HK-2 (cell line): ENCODE measurements around the gene PDE4D.
"Not testable (repeated sequence)": the region's sequence is repeated elsewhere in the genome, so short reads cannot be mapped to it uniquely, and the experiment has no call there.

Experiments used
- DNase-seq: peaks from one replicate; pipeline ENCODE4 v3.0.0-alpha.2; 2018; ENCODE audit not compliant: unreplicated experiment

Gene PDE4D

DNA sequence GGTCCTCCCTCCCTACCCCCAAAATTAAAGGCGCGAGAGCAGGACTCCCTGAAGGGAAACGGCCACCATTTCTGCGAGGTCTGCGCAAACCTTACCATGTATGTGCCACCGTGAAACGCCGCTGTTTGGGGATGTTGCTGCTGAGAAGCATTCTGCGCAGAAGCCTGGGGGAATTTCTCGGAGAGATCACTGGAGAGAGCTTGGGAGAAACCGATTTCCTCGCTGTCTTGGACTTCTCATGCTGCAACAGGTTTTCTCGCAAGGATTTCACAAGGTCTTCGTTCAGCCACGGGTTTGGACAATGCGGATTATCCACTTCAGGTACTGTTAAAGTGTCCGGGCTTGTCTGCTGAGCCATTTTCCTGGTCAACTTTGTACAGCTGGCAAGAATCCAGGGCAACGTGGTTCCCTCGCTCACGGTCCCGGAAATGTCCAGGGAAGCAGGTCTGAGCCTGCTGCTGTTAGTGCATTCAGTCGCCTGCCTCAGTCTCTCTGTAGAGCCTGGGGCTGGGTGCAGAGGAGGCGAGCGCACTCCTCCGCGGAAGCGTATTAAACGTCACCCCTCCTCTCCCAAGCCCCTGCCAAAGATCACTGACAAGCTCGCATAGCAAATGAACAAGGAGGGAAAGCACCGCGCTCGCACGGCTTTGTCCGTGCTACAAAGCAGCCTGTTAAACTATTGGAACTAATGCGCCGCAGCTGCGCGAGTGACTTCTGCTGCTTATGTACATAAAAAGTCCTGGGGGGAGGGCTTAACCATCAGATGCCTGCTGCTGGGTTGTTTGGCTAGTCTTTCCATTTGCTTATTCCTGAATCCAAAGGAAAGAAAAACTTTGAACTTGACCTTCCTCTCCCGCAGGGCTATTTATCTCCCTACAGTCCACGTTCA is 125.1 kb downstream of the PDE4D start:
- DNase-seq = no peak

DNA sequence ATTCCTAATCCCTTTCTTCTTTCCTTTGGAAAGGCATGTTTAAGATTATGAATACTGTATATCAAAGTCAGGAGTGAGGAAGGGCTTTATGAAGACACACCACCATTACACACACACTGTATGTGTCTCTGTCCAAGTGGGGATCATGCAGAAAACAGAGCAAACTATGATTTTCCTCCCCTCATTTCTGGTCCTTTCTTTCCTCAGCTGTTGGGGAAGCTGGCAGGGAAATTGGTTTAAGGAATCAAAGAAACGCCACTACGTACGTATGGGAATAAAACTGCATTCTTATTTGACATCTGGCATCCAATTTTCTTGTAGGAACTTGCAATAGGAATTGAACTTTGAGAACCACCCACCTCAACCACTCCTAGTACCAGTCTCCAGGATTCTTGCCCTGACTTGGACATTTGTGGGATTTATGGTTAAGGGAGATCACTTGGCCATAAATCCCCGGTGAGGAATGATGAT is 125.8 kb downstream of the PDE4D start:
- no peak for DNase-seq

GRCh38 chr5:59767211-59767605 is 126.3 kb downstream of the PDE4D start:
- DNase-seq = no peak

DNA sequence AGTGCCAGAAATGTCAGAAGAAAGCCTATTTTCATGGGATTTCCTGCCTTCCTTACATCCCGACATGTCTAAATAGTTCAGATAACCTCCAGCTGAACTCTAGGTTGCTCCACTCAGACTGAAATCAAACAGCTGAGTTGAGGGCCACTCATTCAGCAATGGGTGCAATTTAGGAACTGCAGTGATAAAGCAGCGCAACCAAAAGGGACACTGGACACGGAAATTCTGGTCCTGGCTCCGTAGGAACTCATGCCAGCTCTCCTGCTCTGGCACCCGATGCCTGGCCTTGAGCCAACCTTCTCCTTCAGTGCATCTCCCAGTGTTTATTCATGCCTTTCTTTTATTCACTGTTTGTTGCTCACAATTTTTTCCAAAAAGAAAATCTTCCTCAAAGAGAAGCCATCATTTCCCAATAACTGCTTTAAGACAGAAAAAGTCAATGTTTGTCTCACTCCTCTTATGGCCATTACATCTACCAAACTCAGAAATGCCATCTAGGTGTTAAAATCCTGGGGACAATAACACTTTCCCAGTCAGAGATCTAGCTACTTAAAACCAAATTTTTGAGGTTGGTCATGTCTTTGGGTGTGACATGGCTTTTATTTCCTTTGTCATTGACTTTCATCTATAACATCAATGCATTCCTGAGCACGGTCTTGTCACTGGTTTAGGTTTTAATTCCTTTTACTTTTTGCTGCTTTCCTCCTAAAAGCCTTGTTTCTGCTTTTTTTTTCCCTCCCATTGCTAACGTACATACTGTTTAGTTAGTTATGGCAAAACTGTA is 126.9 kb downstream of the PDE4D start:
- no peak for DNase-seq

- no peak for DNase-seq
These were observed 128.1 kb downstream of the PDE4D start for GRCh38 chr5:59765446-59765845.

DNA sequence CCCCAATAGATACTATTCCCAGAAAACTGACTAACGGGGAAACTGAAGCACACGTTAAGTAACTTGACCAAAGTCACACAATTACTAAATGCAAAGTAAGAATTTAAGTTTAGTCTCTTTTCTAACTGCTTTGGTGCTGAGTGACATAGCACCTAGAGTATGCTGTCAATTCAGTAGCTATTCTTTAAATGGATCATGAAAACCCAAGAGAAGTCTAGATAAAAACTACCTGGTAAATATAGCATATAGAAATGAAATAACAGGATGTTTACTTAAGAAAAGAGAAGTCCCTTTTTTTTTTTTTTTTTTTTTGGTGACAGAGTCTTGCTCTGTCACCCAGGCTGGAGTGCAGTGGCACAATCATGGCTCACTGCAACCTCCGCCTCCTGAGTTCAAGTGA is 129.2 kb downstream of the PDE4D start:
- no peak for DNase-seq

GRCh38 chr5:59763541-59763940 is 130.0 kb downstream of the PDE4D start:
- DNase-seq = no peak

DNA sequence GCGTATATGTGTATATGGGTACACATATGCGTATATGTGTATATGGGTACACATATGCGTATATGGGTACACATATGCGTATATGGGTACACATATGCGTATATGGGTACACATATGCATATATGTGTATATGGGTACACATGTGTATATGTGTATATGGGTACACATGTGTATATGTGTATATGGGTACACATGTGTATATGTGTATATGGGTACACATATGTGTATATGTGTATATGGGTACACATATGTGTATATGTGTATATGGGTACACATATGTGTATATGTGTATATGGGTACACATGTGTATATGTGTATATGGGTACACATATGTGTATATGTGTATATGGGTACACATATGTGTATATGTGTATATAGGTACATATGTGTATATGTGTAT is 131.3 kb downstream of the PDE4D start:
- not testable (repeated sequence) for DNase-seq

- no peak for DNase-seq
These were observed 132.7 kb downstream of the PDE4D start for GRCh38 chr5:59760785-59761348.

DNA sequence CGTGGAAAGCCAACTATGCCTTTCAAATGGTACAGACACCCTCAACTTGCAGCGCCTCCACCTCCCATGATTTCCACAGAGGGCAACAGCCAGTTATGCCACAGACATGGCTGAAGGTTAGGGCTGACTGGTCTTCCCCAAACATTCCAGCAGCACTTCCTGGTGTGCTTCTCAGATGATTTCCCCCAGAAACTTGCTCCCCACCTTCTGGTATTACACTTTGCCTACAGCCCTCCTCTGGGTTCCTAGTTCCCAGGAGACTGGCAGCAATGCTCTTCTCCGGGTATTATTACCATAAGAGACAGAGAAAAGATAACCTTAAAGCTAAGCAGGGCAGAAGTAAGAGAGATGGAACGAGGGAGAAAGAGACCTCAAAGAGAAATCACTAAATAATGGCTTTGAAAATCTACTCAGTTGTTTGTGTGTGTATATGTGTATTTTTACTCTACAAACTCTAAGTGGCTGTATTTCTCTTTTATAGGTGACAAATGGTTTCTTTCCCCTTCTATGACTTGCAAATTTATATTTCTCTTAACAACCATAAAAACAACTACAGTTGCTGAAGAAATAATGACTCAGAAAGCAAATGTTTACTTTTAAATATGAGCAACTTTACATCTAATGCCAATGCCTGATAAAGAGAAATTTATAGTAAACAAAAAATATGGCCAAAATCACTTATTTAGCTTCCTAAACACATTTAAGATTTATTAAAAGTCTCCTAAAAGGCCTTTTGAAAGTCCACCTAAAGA is 133.8 kb downstream of the PDE4D start:
- DNase-seq = no peak

- no peak for DNase-seq
These were observed 135.0 kb downstream of the PDE4D start for GRCh38 chr5:59758566-59758965.

DNA sequence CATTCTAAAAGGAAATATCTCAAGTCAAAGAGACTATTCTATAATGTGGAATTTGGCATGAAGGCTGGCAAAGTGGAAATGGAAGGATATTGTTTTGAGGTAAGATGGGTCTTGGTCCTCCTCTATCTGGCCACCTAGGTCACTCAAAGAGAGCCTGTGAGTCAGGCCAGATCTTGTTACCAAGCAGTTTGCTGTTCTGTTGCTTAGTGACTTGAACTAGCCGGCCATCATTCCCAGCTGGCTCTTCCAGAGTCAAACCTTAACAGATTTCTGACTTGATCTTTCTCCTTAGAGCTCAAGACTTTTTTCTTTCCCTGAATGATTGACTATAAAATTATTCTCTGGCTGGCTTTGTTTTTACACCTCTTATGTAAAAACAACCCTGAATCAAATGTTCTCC is 136.1 kb downstream of the PDE4D start:
- DNase-seq = no peak

- DNase-seq = no peak
These were observed 137.0 kb downstream of the PDE4D start for GRCh38 chr5:59756373-59757035.

- no peak for DNase-seq
These were observed 138.1 kb downstream of the PDE4D start for GRCh38 chr5:59755476-59755875.

DNA sequence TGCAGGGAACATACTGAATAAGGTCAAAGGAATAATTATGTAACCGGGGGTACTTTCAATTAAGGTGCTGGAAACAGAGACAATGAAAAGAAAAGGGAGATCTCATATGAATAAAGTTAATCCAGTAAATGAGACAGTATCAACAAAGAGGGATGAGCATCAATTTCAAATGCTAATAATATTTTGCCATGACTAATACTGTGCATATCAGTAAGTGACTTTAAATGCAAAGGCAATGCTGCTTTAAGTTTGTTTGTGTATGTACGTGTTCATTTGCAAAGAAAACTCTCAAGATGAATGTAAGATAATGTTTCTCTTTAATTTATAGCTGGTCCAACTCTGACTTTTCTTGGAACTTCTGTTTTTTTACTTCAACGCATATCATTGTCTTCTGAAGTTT is 139.9 kb downstream of the PDE4D start:
- no peak for DNase-seq

GRCh38 chr5:59749782-59750520 is 143.6 kb downstream of the PDE4D start:
- no peak for DNase-seq

DNA sequence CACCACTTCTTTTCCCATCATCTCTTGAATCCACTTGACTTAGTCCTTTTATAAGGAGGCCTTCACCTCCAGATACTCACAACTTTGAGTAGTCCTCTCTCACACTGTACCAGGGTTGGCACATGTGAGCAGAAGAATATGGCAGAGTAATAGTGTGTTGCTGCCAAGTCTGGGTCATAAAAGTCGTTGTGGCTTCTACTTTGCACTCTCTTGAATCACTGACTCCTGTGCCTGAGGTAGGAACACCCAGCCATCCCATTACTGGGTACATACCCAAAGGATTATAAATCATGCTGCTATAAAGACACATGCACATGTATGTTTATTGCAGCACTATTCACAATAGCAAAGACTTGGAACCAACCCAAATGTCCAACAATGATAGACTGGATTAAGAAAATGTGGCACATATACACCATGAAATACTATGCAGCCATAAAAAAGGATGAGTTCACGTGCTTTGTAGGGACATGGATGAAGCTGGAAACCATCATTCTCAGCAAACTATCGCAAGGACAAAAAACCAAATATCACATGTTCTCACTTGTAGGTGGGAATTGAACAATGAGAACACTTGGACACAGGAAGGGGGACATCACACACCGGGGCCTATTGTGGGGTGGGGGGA is 145.4 kb downstream of the PDE4D start:
- DNase-seq = not testable (repeated sequence)

DNA sequence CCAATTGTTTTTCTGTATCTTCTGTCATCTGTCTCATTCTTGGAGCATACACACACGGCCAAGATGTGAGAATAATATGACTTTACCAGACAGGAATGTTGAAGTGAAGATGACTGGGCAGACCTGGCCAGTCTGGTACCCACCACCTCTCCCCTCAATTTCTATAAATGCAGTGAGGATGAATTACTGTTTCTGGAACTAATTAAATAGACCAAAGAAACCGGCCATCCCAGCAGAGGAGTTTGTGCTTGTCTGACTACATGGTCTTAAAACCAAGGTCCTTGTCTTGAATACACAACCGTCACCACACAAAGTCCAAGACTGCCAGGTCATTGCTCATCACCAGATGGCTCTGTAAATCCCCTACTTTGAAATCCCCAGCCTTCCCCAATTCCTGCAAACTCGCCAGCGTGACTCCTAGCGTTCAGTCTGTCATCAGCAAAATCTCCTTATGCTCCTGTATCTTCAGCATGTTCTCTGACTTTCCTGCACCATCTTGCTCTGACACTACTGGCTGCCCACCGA is 147.2 kb downstream of the PDE4D start:
- no peak for DNase-seq

DNA sequence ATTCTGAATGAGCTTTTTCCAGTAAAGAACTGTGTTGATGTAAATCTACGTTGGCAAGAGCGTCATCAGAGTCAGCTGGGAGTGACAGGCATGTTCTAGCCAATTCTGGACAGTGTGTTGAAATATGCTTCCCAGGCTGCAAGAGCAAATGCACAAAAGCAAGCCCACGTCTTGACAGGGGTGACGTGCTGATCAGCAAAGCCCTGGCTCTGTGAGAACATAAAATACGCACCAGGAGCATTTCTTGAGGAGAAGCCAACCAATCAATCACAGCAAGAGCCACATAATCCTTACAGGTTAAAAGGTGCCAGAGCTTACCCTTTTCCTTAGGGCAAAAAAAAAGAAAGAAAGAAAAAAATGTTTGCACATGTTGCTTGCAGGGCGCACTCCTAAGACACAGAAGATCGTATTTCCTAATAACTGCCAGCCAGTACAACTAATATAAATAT is 148.1 kb downstream of the PDE4D start:
- no peak for DNase-seq

GRCh38 chr5:59744531-59744992 is 149.0 kb downstream of the PDE4D start:
- no peak for DNase-seq
